Effector memory CD8-positive, alpha-beta T cell (primary cell): Measurements from ENCODE around the gene MYO5B.
A peak's percentile ranks its signal among the peaks of the same experiment; 100 is the strongest.

Experiments used
- ATAC-seq: fragments of 150-1000 bp; cut with Tn5 transposase; replicated peaks from 2 replicates; pipeline ENCODE4 v1.10.0; 2021; ENCODE audit warnings: mild to moderate bottlenecking, moderate library complexity
- DNase-seq, 3 experiments: peaks; one replicate each; pipeline ENCODE4 v3.0.0; 2021
- H3K27ac Mint-ChIP-seq, 2 donors: one replicate each; pipeline ENCODE4 v1.8.0; 2022; ENCODE audit warnings: mild to moderate bottlenecking in 2 of 2, mixed read lengths in 2 of 2, moderate library complexity in 2 of 2
- H3K27me3 Mint-ChIP-seq, 2 donors: one replicate each; pipeline ENCODE4 v1.8.0; 2022; ENCODE audit warnings: mixed read lengths in 2 of 2
- H3K36me3 Mint-ChIP-seq: one replicate; pipeline ENCODE4 v1.8.0; 2022; ENCODE audit warnings: mild to moderate bottlenecking, moderate library complexity, mixed read lengths; ENCODE audit not compliant: insufficient read depth
- H3K4me1 Mint-ChIP-seq, 2 donors: one replicate each; pipeline ENCODE4 v1.8.0; 2022; ENCODE audit warnings: low read depth in 2 of 2, mixed read lengths in 2 of 2
- H3K4me3 Mint-ChIP-seq, 2 donors: one replicate each; pipeline ENCODE4 v1.8.0; 2022; ENCODE audit warnings: mild to moderate bottlenecking in 2 of 2, mixed read lengths in 2 of 2, moderate library complexity in 2 of 2
- H3K9me3 Mint-ChIP-seq, 2 donors: one replicate each; pipeline ENCODE4 v1.8.0; 2022; ENCODE audit warnings: mixed read lengths in 2 of 2

The MYO5B gene

DNA sequence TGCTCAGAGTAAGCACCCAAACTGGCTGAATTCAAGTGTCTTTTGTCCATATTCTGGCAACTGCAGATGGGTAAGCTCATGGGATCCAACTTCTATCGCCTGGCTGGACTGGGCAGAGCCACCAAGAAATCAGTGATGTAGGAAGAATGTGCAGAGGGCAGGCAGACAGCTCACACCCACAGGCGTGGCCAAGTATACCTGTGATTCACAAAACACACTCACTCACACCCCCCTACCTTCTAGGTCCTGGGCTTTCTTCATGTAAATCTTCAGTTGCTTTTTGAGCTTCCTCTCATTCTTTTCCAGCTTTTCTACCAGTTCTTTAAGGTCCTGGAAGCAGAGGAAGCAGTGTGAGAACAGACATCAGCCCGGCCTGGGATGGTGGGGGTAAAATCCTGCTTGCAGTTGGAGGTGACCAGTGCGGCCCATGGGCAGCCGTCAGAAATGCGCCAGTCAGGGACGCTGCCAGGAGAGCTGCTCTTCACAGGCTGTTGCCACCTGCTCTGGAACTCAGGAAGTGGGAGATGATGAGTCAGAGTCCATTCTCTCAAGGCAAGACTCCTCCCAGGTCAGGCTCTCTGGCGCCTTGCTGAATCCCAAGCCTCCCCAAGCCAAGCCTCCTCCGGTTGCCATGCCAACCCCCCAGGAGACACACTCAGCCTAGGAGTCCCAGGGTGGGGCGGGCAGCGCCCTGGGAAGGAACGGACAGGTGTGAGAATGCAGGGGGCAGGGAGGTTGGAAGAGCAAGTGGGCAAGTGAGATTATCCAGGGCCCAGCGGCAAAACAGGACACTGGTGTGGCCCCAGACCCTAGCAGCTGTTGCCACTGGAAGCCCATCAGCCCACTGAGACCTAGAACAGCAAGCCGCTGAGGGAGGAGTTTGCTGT lies 345.4 kb downstream of the MYO5B start:
- H3K4me1 Mint-ChIP-seq = peaks cover 8 to 11% of the 10 kb centered on the region in 2 donors
- no peaks in the 10 kb centered on the region for H3K9me3 Mint-ChIP-seq
- H3K4me3 Mint-ChIP-seq = no peak overlapping the region
- H3K36me3 Mint-ChIP-seq = no peaks in the 10 kb centered on the region
- DNase-seq (no peak), ATAC-seq (no peak)
- peaks cover 18 to 48% of the 10 kb centered on the region in 2 donors for H3K27me3 Mint-ChIP-seq
- H3K27ac Mint-ChIP-seq = no peak overlapping the region

DNA sequence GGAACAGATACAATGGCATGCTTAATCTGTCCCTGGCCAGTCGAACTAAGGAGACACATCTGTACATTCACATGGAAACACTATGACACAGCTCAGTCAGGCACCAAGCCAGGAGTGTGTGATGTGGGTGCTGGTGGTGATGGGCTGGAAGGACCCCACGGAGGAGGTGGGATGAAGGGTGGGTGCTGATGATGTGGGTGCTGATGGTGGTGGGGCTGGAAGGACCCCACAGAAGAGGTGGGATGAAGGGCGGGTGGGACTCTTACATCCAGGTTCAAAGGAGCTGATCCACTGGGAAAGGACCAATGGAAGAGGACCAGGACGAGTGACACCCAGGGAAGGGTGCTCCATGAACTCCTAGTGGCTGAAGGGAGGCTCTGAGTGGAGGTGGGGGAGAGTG lies 346.8 kb downstream of the MYO5B start:
- peaks cover 11 to 16% of the 10 kb centered on the region in 2 donors for H3K4me1 Mint-ChIP-seq
- H3K27me3 Mint-ChIP-seq = peaks cover 18 to 48% of the 10 kb centered on the region in 2 donors
- DNase-seq = no peak
- no peaks in the 10 kb centered on the region for H3K36me3 Mint-ChIP-seq
- no peaks in the 10 kb centered on the region for H3K9me3 Mint-ChIP-seq
- no peak for ATAC-seq
- peak overlapping the region in 1 of 2 donors; percentile 4 for H3K27ac Mint-ChIP-seq
- no peak overlapping the region for H3K4me3 Mint-ChIP-seq

DNA sequence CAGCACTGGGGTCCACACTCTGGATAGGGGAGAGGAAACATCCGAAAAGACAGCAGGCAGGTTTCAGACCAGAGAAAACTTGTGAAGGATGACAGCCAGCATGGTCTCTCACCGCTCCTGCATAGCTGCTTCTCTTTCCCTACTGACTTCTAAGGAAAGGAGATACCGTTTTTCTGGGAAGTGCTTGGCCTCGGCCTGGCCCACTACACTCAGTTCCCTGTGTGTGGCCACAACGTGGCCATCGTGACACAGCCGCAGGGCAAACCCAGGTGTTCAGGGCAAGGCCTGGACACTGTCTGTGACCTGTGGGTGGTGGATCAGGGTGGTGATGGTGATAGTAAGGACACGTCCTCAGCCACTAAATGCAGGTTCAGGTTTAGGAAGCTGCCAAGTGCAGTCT lies 347.4 kb downstream of the MYO5B start:
- no peak overlapping the region for H3K4me3 Mint-ChIP-seq
- H3K9me3 Mint-ChIP-seq = no peaks in the 10 kb centered on the region
- peaks cover 18 to 48% of the 10 kb centered on the region in 2 donors for H3K27me3 Mint-ChIP-seq
- no peak overlapping the region for H3K27ac Mint-ChIP-seq
- ATAC-seq (no peak), DNase-seq (no peak)
- no peaks in the 10 kb centered on the region for H3K36me3 Mint-ChIP-seq
- peaks cover 11 to 18% of the 10 kb centered on the region in 2 donors for H3K4me1 Mint-ChIP-seq

DNA sequence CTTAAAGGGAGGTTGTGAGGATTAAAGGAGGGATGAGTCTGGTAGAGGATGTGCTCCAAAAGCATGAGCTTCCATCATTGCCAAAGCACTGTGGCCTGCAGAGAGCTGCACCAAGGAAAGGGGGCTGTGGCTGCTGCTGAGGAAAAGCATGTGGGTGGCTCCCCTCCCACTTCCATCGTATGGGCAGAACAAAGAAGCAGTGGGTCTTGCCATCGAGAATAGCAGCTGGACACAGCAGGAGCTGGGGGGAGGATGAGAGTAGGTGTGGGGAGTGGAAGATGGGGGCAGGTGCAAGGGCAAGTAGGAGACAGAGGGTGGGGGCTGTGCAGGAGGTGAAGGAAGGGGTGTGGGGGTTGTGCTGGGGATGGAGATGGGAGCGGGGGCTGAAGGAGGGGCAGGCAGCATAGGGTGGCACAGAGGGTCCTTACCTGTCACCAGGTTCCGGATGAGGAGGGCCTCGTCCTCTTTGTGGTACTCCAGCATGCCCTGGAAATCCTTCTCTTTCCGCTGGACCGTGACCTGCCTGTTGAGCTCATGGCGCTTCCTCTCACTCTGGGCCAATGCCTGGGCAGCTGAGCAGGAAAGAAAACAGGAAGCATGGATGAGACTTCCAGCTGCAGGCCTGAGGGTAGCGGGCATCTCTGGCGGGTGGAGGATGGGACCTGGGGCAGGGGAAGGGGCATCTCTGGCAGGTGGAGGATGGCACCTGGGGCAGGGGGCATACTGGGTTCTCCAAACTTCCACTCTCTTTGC lies 348.1 kb downstream of the MYO5B start:
- Mint-ChIP-seq H3K4me1 (peaks cover 14 to 18% of the 10 kb centered on the region in 2 donors), H3K9me3 (no peaks in the 10 kb centered on the region), H3K36me3 (no peaks in the 10 kb centered on the region), H3K4me3 (no peak overlapping the region), H3K27me3 (peaks cover 18 to 48% of the 10 kb centered on the region in 2 donors), H3K27ac (no peak overlapping the region)
- no peak for DNase-seq
- no peak for ATAC-seq

DNA sequence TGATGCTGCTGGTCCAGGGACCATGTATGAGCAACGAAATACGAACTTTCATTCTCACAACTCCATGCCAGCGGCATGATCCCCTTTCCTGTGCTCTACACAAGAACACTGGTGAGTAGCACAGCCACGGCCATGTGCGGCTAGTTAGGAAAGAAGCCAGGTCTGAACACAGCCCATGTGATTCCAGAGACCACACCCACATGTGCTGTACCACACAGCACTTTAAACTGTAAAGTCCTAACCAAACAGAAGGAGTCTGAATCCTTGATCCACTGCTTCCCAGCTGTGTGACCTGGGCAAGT lies 348.6 kb downstream of the MYO5B start:
- DNase-seq (no peak), ATAC-seq (no peak)
- Mint-ChIP-seq H3K27me3 (peaks cover 18 to 48% of the 10 kb centered on the region in 2 donors), H3K4me1 (peaks cover 14 to 18% of the 10 kb centered on the region in 2 donors), H3K9me3 (no peaks in the 10 kb centered on the region), H3K27ac (no peak overlapping the region), H3K4me3 (no peak overlapping the region), H3K36me3 (no peaks in the 10 kb centered on the region)

DNA sequence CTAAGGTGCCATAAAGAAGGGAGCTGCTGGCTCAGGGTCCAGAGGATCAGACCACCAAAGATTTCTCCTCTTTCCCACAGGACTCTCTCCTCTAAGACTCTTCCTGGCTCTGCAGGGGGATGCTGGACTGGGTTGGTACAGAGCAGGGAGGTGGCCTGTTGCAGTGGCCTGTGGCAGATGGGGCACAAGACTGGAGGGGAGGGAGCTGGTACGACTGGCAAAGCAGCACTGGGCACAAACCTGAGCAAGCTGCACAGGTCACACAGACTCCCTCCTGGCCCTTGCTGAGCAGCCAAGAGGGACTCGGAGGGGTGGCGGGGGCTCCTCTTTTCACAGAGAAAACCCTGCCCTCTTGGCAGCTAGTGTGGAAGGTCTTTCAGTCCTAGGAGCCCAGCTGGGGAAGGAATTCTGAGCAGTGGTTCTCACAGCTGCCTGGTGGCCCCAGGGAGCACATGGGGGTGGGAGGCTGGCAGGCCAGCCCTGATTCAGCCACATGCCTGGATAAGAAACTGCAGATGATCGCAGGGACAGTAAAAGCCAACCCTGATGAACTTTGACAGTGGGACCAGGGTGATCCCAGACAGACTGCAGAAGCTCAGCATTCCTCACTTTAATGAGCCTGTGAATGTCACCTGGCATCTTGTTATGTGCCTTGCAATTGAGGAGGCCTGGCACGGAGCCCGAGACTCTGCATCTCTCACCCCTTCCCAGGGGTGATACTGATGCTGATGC lies 349.2 kb downstream of the MYO5B start:
- H3K36me3 Mint-ChIP-seq = no peaks in the 10 kb centered on the region
- H3K4me1 Mint-ChIP-seq = peaks cover 14 to 18% of the 10 kb centered on the region in 2 donors
- peaks cover 18 to 45% of the 10 kb centered on the region in 2 donors for H3K27me3 Mint-ChIP-seq
- no peak overlapping the region for H3K27ac Mint-ChIP-seq
- ATAC-seq (no peak), DNase-seq (no peak)
- H3K4me3 Mint-ChIP-seq = no peak overlapping the region
- no peaks in the 10 kb centered on the region for H3K9me3 Mint-ChIP-seq

DNA sequence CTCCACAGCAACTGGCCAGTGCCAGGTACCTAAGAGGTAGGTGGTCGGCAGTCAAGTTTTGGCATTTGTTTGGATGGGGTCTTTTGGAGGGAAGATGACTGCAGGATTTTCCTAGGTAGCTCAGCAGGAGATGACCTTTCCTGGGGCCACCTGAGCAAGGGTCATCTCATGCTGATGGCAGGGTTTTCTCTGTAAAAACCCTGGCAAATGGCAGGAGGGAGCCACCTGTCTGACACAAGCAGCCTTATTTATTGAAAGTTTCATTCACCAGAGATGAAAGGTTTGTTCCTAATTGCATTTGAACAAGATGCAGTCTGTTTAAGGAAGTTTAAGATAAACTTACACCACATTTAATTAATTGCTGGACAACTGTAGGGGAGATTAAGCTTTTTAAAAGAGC lies 350.0 kb downstream of the MYO5B start:
- Mint-ChIP-seq H3K27me3 (peaks cover 18 to 37% of the 10 kb centered on the region in 2 donors), H3K4me3 (no peak overlapping the region), H3K36me3 (no peaks in the 10 kb centered on the region), H3K4me1 (peaks cover 17 to 24% of the 10 kb centered on the region in 2 donors), H3K27ac (no peak overlapping the region), H3K9me3 (no peaks in the 10 kb centered on the region)
- no peak for DNase-seq
- ATAC-seq = no peak

DNA sequence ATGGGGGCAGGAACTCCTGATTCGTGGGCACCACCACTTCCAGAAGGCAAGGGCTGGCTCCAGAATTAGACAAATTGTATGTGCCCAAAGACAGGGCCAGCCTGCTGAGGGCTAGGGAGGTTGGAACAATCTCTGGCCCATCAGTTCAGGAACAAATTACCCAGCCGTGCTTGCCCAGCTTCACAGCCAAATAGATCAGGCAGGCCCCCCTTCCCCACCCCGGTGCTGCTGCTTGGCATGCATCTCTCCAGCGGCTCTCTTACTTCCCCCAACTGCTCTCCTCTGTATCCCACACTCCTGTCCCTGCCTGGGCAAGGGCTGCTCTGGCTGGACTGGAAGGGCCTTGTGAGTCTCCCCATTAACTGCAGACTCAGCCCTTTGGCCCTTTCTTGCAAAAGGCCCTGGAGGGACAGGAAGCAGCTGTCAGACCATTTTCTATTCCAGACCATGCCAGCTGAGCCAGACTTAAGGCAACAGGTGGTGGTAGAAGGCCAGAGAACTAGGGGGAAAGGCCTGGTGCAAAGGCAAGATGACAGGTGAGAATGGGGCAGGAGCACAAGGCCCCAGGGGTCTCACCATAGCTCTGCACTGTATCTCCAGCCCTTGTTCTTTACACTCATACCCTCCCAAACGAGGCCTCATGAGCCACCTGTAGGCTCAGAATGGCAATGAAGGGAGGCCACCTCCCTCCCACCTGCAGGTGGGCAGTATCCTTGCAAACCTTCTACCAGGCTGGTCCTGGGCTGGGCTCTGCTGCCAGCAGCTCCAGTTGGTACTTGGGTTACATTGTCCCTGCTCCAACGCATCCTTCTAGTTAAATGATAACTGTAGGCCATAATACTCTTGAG lies 350.9 kb downstream of the MYO5B start:
- H3K27ac Mint-ChIP-seq = peak overlapping the region in 1 of 2 donors; percentile 33
- H3K4me1 Mint-ChIP-seq = peaks cover 13 to 24% of the 10 kb centered on the region in 2 donors
- ATAC-seq (no peak), DNase-seq (no peak)
- no peak overlapping the region for H3K4me3 Mint-ChIP-seq
- H3K9me3 Mint-ChIP-seq = no peaks in the 10 kb centered on the region
- peaks cover 15 to 28% of the 10 kb centered on the region in 2 donors for H3K27me3 Mint-ChIP-seq
- no peaks in the 10 kb centered on the region for H3K36me3 Mint-ChIP-seq

DNA sequence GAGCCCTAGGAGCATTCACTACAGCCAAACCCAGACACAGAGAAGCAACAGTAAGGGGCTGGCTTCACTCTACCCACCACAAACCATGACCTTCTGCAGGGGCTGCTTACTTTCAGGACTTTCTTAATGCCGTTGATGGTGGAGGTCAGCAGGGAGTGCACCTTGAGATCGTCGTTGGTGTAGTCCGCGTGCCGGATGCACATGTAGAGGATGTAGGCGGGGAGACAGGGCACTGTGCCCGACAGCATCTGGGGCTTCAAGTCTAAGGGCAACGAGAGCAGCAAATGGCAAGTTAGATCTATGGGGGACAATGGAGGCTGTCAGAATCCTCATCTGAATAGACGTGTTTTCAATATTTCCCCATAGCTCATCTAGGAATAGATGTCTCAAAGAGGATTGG lies 351.8 kb downstream of the MYO5B start:
- H3K9me3 Mint-ChIP-seq = no peaks in the 10 kb centered on the region
- no peaks in the 10 kb centered on the region for H3K36me3 Mint-ChIP-seq
- no peak overlapping the region for H3K4me3 Mint-ChIP-seq
- peaks cover 7 to 19% of the 10 kb centered on the region in 2 donors for H3K27me3 Mint-ChIP-seq
- H3K4me1 Mint-ChIP-seq = peaks cover 13 to 19% of the 10 kb centered on the region in 2 donors
- no peak overlapping the region for H3K27ac Mint-ChIP-seq
- no peak for ATAC-seq
- DNase-seq = no peak

DNA sequence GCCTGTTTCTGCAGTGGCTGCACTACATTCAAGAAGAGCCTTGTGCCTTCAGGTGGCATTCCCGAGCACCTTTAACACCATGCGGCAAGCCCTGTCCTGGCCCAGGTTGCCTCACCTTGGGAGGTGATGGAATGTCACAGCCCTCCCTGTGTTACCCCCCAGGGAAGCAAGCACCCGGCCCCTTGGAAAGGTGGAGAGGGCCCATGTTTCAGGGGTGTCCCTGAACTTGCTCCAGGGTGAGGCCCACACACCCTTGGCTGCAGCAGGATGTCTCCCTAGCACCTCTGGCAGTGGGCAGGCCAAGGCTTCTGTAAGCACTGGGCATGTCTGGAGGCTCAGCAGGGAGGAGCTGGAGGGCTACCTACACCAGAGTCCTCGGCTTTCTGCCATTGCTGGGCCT lies 352.3 kb downstream of the MYO5B start:
- Mint-ChIP-seq H3K9me3 (no peaks in the 10 kb centered on the region), H3K27ac (no peak overlapping the region), H3K4me3 (no peak overlapping the region), H3K36me3 (no peaks in the 10 kb centered on the region), H3K4me1 (peaks cover 13 to 17% of the 10 kb centered on the region in 2 donors), H3K27me3 (peaks cover 3 to 15% of the 10 kb centered on the region in 2 donors)
- no peak for DNase-seq
- ATAC-seq = no peak

DNA sequence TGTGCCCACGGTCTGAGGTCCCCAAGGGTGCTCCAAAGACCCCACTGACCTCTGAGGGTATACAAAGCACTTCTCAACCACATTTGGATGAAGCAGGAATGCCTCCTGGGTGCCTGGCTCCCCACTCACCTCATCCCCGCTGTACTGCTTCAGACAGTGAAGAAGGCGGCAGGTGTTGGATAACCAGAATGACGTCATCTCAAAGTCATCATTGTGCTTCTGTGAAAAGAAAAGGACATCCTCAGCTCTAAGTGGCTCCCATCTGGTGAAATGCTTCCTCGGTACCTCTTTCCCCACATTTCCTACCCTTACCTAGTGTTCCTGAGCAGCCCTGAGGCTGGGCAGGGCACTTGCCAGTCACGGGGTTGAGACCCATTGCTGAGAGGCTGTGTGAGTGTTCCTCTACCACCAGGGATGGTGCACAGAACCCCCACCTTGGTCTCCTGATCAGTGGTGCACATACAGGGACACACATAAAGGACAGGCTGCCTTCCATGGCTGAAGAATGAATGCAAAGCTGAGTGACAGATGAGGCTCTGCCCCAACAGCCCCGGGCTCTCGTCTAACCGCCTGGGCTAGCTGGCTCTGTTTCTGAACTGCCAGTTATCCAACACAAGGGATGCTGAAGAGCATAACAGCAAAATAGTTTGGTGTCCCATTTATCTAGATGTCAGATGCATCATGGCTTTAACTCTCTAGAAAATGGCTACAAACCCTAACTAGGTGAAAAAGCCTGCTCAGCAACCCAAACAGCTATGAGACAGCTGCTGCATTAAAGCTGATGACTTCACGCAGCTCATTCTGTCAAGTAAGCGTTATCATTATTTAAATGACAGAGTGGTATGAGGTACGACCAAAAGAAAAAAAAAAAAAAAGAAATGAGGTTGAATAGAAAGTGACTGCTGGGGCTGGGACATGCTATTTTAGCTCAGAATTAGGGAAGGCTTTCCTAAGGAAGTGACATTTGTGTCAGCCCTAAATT lies 353.4 kb downstream of the MYO5B start:
- DNase-seq (no peak), ATAC-seq (no peak)
- Mint-ChIP-seq H3K27ac (no peak overlapping the region), H3K4me1 (peaks cover 11 to 17% of the 10 kb centered on the region in 2 donors), H3K36me3 (no peaks in the 10 kb centered on the region), H3K9me3 (no peaks in the 10 kb centered on the region), H3K27me3 (peaks cover 0 to 3% of the 10 kb centered on the region in 2 donors), H3K4me3 (no peak overlapping the region)

DNA sequence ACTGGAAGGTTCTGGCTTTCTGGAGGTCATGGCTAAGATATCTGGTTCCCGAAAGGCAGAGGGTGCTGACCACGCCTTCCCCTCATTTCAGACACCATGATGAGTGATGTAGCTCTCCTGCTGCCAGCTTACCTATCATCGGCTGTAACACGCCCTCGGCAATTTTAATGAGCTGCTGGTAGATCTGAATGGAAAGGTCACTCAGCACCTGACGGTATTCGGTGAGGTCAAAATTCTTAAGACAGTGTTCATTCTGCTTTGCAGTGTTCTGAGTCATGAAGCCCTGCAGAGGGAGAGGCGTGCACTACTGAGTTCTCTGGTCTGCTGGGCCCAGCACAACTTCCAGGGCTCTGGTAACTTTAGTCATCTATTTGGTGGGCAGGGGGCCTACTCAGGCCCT lies 355.9 kb downstream of the MYO5B start:
- Mint-ChIP-seq H3K36me3 (no peaks in the 10 kb centered on the region), H3K27me3 (no peaks in the 10 kb centered on the region), H3K4me3 (no peak overlapping the region), H3K9me3 (no peaks in the 10 kb centered on the region), H3K4me1 (peaks cover 10 to 20% of the 10 kb centered on the region in 2 donors), H3K27ac (no peak overlapping the region)
- ATAC-seq (no peak), DNase-seq (no peak)
